CD4-positive, CD25-positive, alpha-beta regulatory T cell (primary cell): ENCODE data around the gene VIL1. TPM values are rescaled to one million over a fixed set of nuclear protein-coding genes. Genes with fewer than 3 reads are reported as not detected.
A peak's percentile ranks its signal among the peaks of the same experiment; 100 is the strongest.

Experiments used
- ATAC-seq, 2 donors: fragments of 150-1000 bp; cut with Tn5 transposase; one replicate each; pipeline ENCODE4 v1.10.0; 2021; ENCODE audit warnings: low read depth in 2 of 2, moderate number of reproducible peaks in 2 of 2, moderate library complexity in 1 of 2
- DNase-seq, 3 donors: peaks; one replicate each; pipeline versions ENCODE4 v3.0.0 to v3.0.0-alpha.2; 2012 to 2022; ENCODE audit warnings: mixed read lengths in 1 of 3
- H3K27ac ChIP-seq: one replicate; pipeline ENCODE4 v1.7.0; 2013; ENCODE audit warnings: mild to moderate bottlenecking, low read length; ENCODE audit not compliant: insufficient read depth, poor library complexity, severe bottlenecking
- H3K27me3 ChIP-seq: one replicate; pipeline ENCODE4 v1.7.0; 2013; ENCODE audit warnings: low read length; ENCODE audit not compliant: control insufficient read depth, insufficient read depth
- H3K36me3 ChIP-seq: one replicate; pipeline ENCODE4 v1.7.0; 2013; ENCODE audit warnings: mild to moderate bottlenecking, low read length, moderate library complexity; ENCODE audit not compliant: control insufficient read depth, insufficient read depth
- H3K4me1 ChIP-seq: 2 replicates; pipeline ENCODE4 v1.7.0; 2013; ENCODE audit warnings: mild to moderate bottlenecking, low read length; ENCODE audit not compliant: insufficient read depth, control insufficient read depth, poor library complexity, severe bottlenecking
- H3K4me3 ChIP-seq: one replicate; pipeline ENCODE4 v1.7.0; 2013; ENCODE audit warnings: low read depth, mild to moderate bottlenecking, low read length, moderate library complexity
- H3K9me3 ChIP-seq, 2 experiments: 1 replicate in 1 of 2; 2 replicates in 1 of 2; pipeline ENCODE4 v1.7.0; 2013; ENCODE audit warnings: low read length in 2 of 2, mild to moderate bottlenecking in 1 of 2, moderate library complexity in 1 of 2; ENCODE audit not compliant: control insufficient read depth in 2 of 2
- H3K27ac Mint-ChIP-seq, 3 donors: one replicate each; pipeline ENCODE4 v1.8.0; 2020 to 2022; ENCODE audit warnings: mild to moderate bottlenecking in 3 of 3, mixed read lengths in 3 of 3, moderate library complexity in 2 of 3
- H3K27me3 Mint-ChIP-seq: one replicate; pipeline ENCODE4 v1.8.0; 2022; ENCODE audit warnings: mild to moderate bottlenecking, mixed read lengths
- H3K36me3 Mint-ChIP-seq: one replicate; pipeline ENCODE4 v1.8.0; 2020; ENCODE audit warnings: mixed read lengths
- H3K4me1 Mint-ChIP-seq, 4 donors: one replicate each; pipeline ENCODE4 v1.8.0; 2020 to 2022; ENCODE audit warnings: mixed read lengths in 4 of 4, mild to moderate bottlenecking in 1 of 4
- H3K4me3 Mint-ChIP-seq, 4 donors: one replicate each; pipeline ENCODE4 v1.8.0; 2020 to 2022; ENCODE audit warnings: mild to moderate bottlenecking in 4 of 4, mixed read lengths in 4 of 4, moderate library complexity in 3 of 4
- H3K9me3 Mint-ChIP-seq, 7 donors: one replicate each; pipeline ENCODE4 v1.8.0; 2020 to 2022; ENCODE audit warnings: mixed read lengths in 7 of 7, mild to moderate bottlenecking in 3 of 7, moderate library complexity in 2 of 7
- polyA plus RNA-seq, 4 donors: library from polyadenylated mRNA; unstranded; fragments of 300-500 nt; fragmentation: Illumina TruSeq; gene quantifications; one replicate each; pipeline ENCODE4 v1.2.3, GENCODE V29; 2021
- total RNA-seq: library from RNA; stranded (reverse); gene quantifications from one replicate; pipeline ENCODE4 v1.2.3, GENCODE V29; 2022

The VIL1 gene
- total RNA-seq (2.1 TPM), polyA plus RNA-seq (under 1 TPM in 3 of 4 donors, not detected in 1; 0.08 to 0.28 (median 0.09) TPM)

DNA sequence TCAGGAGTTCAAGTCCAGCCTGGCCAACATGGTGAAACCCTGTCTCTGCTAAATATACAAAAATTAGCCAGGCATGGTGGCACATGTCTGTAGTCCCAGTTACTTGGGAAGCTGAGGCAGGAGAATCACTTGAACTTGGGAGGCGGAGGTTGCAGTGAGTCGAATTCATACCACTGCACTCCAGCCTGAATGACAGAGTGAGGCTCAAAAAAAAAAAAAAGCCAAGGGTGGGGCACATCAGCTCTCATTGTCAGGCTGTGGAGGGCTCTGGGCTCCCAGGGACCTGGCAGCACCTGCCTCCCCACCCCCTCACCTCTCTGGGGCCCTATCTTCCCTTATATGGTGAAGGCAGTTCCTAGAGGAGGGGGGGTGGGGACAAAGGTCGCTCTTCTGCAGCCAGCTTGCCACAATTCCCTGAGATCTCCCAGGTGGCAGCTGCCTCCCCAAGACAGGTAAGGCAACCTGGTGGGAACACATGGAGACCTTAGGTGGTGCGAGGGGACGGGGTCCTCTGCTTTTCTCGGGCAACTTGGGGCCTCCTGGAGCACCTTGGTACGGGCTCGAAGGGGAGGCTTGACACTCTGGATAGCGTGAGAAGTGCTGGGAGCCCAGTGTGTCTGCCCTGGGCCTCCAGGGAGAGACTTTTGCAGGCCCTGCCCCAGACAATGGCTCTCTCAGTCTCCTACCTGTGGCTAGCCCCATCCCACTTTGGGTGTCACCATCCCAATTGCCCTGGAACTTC is at the start of gene VIL1:
Gene VIL1 (plus strand): TSS at position 407 of the 742 bp plus-strand sequence. CDS start 4,656 bp downstream, outside the sequence.
- no peaks in the 10 kb centered on the region for H3K9me3 Mint-ChIP-seq

DNA sequence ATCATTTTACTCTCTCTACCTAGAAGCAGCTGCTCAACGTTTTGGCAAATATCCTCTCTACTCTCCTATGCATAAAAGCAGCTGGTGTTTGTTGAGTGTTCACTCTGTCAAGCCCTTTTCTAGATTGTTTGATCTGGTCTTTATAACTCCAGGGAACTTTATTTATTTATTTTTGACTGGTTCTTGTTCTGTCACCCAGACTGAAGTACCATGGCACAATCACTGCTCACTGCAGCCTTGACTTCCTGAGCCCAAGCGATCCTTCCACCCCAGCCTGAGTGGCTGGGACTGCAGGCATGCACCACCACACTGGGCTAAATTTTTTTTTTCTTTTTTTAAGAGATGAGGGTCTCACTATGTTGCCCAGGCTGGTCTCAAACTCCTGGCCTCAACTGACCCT is 49.6 kb upstream of the VIL1 start:
- peaks cover 0 to 34% (median 9%) of the 10 kb centered on the region in 4 donors for H3K4me1 Mint-ChIP-seq
- H3K4me1 ChIP-seq: peaks cover 10% of the 10 kb centered on the region
- peaks cover 0 to 2% (median 0%) of the 10 kb centered on the region in 7 donors for H3K9me3 Mint-ChIP-seq
- H3K36me3 ChIP-seq: no peaks in the 10 kb centered on the region
- peak overlapping the region in 3 of 4 donors; percentile 59 to 68 (median 61) for H3K4me3 Mint-ChIP-seq
- H3K27me3 Mint-ChIP-seq: no peaks in the 10 kb centered on the region
- ATAC-seq (no peak), DNase-seq (no peak)
- no peak overlapping the region for H3K4me3 ChIP-seq
- H3K27ac ChIP-seq: no peak overlapping the region
- H3K27me3 ChIP-seq: no peaks in the 10 kb centered on the region
- no peaks in the 10 kb centered on the region for H3K9me3 ChIP-seq
- H3K36me3 Mint-ChIP-seq: no peaks in the 10 kb centered on the region
- H3K27ac Mint-ChIP-seq: peak overlapping the region in 2 of 3 donors; percentile 85 to 86

More for the DNA sequence above, at the start of gene VIL1:
- H3K4me1 Mint-ChIP-seq: peaks cover 0 to 6% (median 0%) of the 10 kb centered on the region in 4 donors
- no peaks in the 10 kb centered on the region for H3K36me3 ChIP-seq
- DNase-seq (no peak), ATAC-seq (no peak)
- H3K36me3 Mint-ChIP-seq: no peaks in the 10 kb centered on the region
- no peak within 1 kb of the TSS for H3K4me3 Mint-ChIP-seq
- H3K27me3 ChIP-seq: no peaks in the 10 kb centered on the region
- peak within 1 kb of the TSS in 1 of 3 donors; percentile 26 for H3K27ac Mint-ChIP-seq
- no peaks in the 10 kb centered on the region for H3K4me1 ChIP-seq
- H3K4me3 ChIP-seq: no peak within 1 kb of the TSS
- peaks cover 4% of the 10 kb centered on the region for H3K27me3 Mint-ChIP-seq
- no peak within 1 kb of the TSS for H3K27ac ChIP-seq
- no peaks in the 10 kb centered on the region for H3K9me3 ChIP-seq

DNA sequence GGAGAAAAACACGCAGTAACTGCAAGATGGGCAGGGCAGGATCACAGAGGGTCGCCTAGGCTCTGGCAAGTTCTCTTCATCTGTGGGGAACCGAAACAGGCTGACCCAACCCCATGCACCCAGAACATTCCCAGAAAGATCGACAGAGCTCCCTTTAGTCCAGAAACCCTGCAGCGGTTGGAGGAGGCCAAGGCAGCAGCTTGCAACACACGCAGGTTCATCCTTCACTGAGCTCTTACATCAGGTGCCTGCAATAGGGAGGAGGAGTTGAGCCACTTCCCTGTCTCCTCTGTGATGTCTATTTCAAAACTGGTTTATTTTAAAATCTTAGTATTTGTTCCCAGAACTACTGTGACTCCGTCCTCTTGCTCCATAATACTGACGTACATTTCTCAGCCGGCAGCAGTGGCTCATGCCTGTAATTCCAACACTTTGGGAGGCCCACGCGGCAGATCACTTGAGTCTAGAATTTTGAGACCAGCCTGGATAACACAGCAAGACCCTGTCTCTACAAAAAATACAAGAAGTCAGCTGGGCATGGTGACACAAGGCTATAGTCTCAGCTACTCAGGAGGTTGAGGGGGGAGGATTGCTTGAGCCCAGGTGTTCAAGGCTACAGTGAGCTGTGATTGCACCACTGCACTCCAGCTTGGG is 48.4 kb upstream of the VIL1 start:
- no peaks in the 10 kb centered on the region for H3K36me3 ChIP-seq
- no peaks in the 10 kb centered on the region for H3K27me3 ChIP-seq
- no peak overlapping the region for H3K27ac ChIP-seq
- Mint-ChIP-seq H3K36me3 (no peaks in the 10 kb centered on the region), H3K27ac (peak overlapping the region; percentile 11 to 28 (median 17)), H3K4me1 (peaks cover 0 to 30% (median 9%) of the 10 kb centered on the region in 4 donors), H3K4me3 (no peak overlapping the region), H3K27me3 (no peaks in the 10 kb centered on the region), H3K9me3 (peaks cover 0 to 2% (median 0%) of the 10 kb centered on the region in 7 donors)
- peaks cover 10% of the 10 kb centered on the region for H3K4me1 ChIP-seq
- ATAC-seq: no peak
- no peaks in the 10 kb centered on the region for H3K9me3 ChIP-seq
- H3K4me3 ChIP-seq: no peak overlapping the region
- no peak for DNase-seq

DNA sequence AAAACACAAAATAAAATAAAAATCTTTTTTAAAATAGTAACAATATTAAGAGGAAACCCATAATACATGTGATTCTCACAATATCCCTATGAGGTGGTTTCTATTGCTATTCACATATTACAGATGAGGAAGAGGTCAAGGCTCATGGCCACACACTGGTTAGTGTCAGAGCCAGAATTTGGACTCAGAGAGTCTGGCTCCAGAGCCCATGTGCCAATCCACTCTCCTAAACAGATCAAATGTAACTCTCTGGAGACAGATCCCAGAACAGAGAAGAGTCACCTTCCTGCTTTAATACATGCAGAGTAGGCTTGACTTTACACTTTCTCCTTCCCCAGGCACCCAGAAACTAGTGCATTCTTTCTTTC is 47.0 kb upstream of the VIL1 start:
- no peaks in the 10 kb centered on the region for H3K27me3 ChIP-seq
- ATAC-seq (no peak), DNase-seq (no peak)
- Mint-ChIP-seq H3K4me3 (no peak overlapping the region), H3K9me3 (no peaks in the 10 kb centered on the region), H3K27ac (peak overlapping the region in 1 of 3 donors; percentile 77), H3K4me1 (peaks cover 0 to 26% (median 9%) of the 10 kb centered on the region in 4 donors), H3K27me3 (no peaks in the 10 kb centered on the region), H3K36me3 (no peaks in the 10 kb centered on the region)
- no peaks in the 10 kb centered on the region for H3K9me3 ChIP-seq
- no peaks in the 10 kb centered on the region for H3K36me3 ChIP-seq
- H3K4me1 ChIP-seq: peaks cover 10% of the 10 kb centered on the region
- H3K27ac ChIP-seq: no peak overlapping the region
- H3K4me3 ChIP-seq: no peak overlapping the region

DNA sequence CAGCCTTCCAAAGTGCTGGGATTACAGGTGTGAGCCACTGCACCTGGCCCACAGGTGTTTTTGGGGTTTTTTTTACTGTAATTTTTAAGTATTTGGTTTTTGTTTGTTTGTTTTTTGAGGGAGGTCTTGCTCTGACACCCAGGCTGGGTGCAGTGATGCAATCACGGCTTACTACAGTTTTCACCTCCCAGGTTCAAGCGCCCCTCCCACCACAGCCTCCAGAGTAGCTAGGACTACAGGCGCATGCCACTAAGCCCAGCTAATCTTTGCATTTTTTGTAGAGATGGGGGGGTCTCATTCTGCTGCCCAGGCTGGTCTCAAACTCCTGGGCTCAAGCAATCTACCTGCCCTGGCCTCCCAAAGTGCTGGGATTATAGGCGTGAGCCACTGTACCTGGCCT is 44.1 kb upstream of the VIL1 start:
- H3K27me3 Mint-ChIP-seq: peaks cover 13% of the 10 kb centered on the region
- ATAC-seq: no peak

DNA sequence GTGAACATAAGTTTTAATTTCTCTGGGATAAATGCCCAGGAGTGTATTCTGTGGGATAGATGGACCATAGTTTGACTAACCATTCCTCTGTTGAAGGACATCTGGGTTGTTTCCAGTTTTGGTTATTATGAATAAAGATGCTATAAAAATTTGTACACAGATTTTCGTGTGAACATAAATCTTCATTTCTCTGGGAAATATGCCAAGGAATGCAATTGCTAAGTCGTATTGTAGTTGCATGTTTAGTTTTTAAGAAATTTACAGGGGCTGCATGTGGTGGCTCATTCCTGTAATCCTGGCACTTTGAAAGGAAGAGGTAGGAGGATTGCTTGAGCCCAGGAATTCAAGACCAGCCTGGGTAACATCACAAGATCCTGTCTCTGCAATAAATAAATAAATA is 43.7 kb upstream of the VIL1 start:
- Histone ChIP-seq H3K4me3 (no peak overlapping the region), H3K36me3 (no peaks in the 10 kb centered on the region), H3K27me3 (no peaks in the 10 kb centered on the region), H3K9me3 (no peaks in the 10 kb centered on the region), H3K4me1 (no peaks in the 10 kb centered on the region), H3K27ac (no peak overlapping the region)
- DNase-seq (no peak), ATAC-seq (no peak)
- Mint-ChIP-seq H3K27me3 (peaks cover 13% of the 10 kb centered on the region), H3K4me3 (no peak overlapping the region), H3K27ac (no peak overlapping the region), H3K36me3 (no peaks in the 10 kb centered on the region), H3K9me3 (peaks cover 0 to 1% (median 0%) of the 10 kb centered on the region in 7 donors), H3K4me1 (peaks cover 0 to 5% (median 4%) of the 10 kb centered on the region in 4 donors)

More for the DNA sequence above, 44.1 kb upstream of the VIL1 start:
- DNase-seq: no peak
- H3K27ac Mint-ChIP-seq: no peak overlapping the region
- H3K36me3 Mint-ChIP-seq: no peaks in the 10 kb centered on the region
- H3K4me3 ChIP-seq: no peak overlapping the region
- peaks cover 0 to 9% (median 7%) of the 10 kb centered on the region in 4 donors for H3K4me1 Mint-ChIP-seq
- H3K36me3 ChIP-seq: no peaks in the 10 kb centered on the region
- no peaks in the 10 kb centered on the region for H3K27me3 ChIP-seq
- H3K27ac ChIP-seq: no peak overlapping the region
- H3K4me3 Mint-ChIP-seq: no peak overlapping the region
- H3K9me3 Mint-ChIP-seq: peaks cover 0 to 1% (median 0%) of the 10 kb centered on the region in 7 donors
- H3K9me3 ChIP-seq: no peaks in the 10 kb centered on the region
- H3K4me1 ChIP-seq: no peaks in the 10 kb centered on the region

DNA sequence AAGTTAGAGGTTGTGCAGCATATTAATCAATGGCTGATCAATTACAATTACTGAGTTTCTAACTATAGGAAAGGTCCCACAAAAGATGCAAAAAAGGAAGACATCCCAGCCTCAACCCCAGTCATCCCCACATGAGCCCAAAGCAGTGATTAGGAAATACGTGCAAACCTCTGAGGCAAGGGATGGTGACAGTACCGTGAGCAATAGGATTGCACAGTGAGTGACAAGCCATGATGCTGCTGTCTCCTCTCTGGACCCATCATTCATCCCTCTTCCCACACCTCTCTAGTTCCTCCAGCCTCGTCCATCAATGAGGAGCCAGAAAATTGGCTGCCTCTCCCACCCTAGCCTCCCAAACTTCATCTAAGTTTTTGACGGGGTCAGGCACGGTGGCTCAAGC is 40.9 kb upstream of the VIL1 start:
- Histone ChIP-seq H3K36me3 (no peaks in the 10 kb centered on the region), H3K4me1 (no peaks in the 10 kb centered on the region), H3K4me3 (no peak overlapping the region), H3K27me3 (no peaks in the 10 kb centered on the region), H3K27ac (no peak overlapping the region), H3K9me3 (no peaks in the 10 kb centered on the region)
- Mint-ChIP-seq H3K9me3 (peaks cover 0 to 1% (median 0%) of the 10 kb centered on the region in 7 donors), H3K36me3 (no peaks in the 10 kb centered on the region), H3K4me3 (no peak overlapping the region), H3K27ac (no peak overlapping the region), H3K4me1 (peaks cover 0 to 5% (median 3%) of the 10 kb centered on the region in 4 donors), H3K27me3 (peaks cover 15% of the 10 kb centered on the region)
- ATAC-seq (no peak), DNase-seq (no peak)
